HG03432 (cell line): Measurements from ENCODE around the gene ZNF439.
A peak's percentile ranks its signal among the peaks of the same experiment; 100 is the strongest.
"Not testable (repeated sequence)": the region's sequence is repeated elsewhere in the genome, so short reads cannot be mapped to it uniquely, and the experiment has no call there.

Source experiments
- ATAC-seq: cut with Tn5 transposase; IDR thresholded peaks from one replicate; pipeline ENCODE4 v1.9.1; 2021; ENCODE audit warnings: mild to moderate bottlenecking, moderate library complexity; ENCODE audit not compliant: unreplicated experiment

ZNF439 gene

GRCh38 chr19:11867766-11868165 lies 19.2 kb downstream of the ZNF439 start:
- not testable (repeated sequence) for ATAC-seq

- no peak for ATAC-seq
These were observed 19.7 kb downstream of the ZNF439 start for GRCh38 chr19:11868188-11868587.

- no peak for ATAC-seq
These were observed 24.1 kb downstream of the ZNF439 start for GRCh38 chr19:11872624-11873023.

GRCh38 chr19:11873762-11874161 lies 25.2 kb downstream of the ZNF439 start:
- no peak for ATAC-seq

- not testable (repeated sequence) for ATAC-seq
These were observed 31.3 kb downstream of the ZNF439 start for GRCh38 chr19:11879687-11880266.

GRCh38 chr19:11880598-11880997 lies 32.1 kb downstream of the ZNF439 start:
- no peak for ATAC-seq

GRCh38 chr19:11881151-11881800 lies 32.8 kb downstream of the ZNF439 start:
- ATAC-seq = no peak

GRCh38 chr19:11882606-11883005 lies 34.1 kb downstream of the ZNF439 start:
- no peak for ATAC-seq

- no peak for ATAC-seq
These were observed 38.7 kb downstream of the ZNF439 start for GRCh38 chr19:11887234-11887610.

- ATAC-seq = peak; percentile 47
These were observed 39.3 kb downstream of the ZNF439 start, which contains the start of gene ZNF69 for GRCh38 chr19:11887611-11888531. ZNF69 (plus strand) TSS chr19:11887782; CDS start chr19:11887924, 142 bp downstream.

GRCh38 chr19:11889901-11890300 lies 41.4 kb downstream of the ZNF439 start:
- not testable (repeated sequence) for ATAC-seq

GRCh38 chr19:11890634-11891033 lies 42.1 kb downstream of the ZNF439 start:
- ATAC-seq = no peak

GRCh38 chr19:11894851-11895250 lies 46.3 kb downstream of the ZNF439 start:
- ATAC-seq = no peak

- no peak for ATAC-seq
These were observed 53.7 kb downstream of the ZNF439 start for GRCh38 chr19:11902228-11902627.

GRCh38 chr19:11905928-11906327 lies 57.4 kb downstream of the ZNF439 start:
- ATAC-seq = no peak

GRCh38 chr19:11911937-11912336 lies 63.4 kb downstream of the ZNF439 start:
- not testable (repeated sequence) for ATAC-seq

GRCh38 chr19:11914417-11915051 lies 66.0 kb downstream of the ZNF439 start:
- not testable (repeated sequence) for ATAC-seq
